ENCODE data around the gene CATSPERB. TPM values are rescaled to one million over a fixed set of nuclear protein-coding genes. Genes with fewer than 3 reads are reported as not detected.
A peak's percentile ranks its signal among the peaks of the same experiment; 100 is the strongest.

Gene CATSPERB
- total and polyA plus RNA-seq, 2 donors (not counting 3 experiments of a cell fraction or from before 2014, with no cell fraction given), result not detected

DNA sequence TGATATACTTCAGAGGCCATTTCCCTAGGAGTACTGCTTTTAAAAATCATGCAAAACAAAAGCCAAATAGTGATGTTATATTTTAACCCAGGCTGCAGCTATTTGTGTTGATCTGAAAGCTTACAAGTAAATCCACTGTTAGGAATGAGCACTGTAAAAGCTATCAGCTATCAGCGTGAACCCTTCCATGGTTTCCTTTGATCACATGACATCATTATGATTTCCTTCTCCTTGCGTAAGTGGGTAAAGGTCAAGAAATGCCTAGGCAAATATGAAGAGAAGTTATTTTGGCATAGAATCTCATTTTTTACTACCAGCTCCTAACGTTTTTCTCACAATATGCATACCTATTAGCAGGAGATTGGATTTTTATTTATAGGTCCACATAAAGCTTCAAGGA, 48.6 kb upstream of the CATSPERB start:
- dilution Hi-C loops (cut with MboI; ENCODE audit: extremely low pct_ligation_motif_present, low sequenced_read_pairs), result no loop called here
- no peak for FAIRE-seq
- Histone ChIP-seq H3K79me2 (ENCODE audit: control insufficient read depth, insufficient read depth, low read length) (no peaks in the 10 kb centered on the region), H4K20me1 (replicated peaks; ENCODE audit: control insufficient read depth, extremely low read depth, insufficient read depth, low read length) (no peaks in the 10 kb centered on the region), H3K9me1 (replicated peaks; ENCODE audit: control insufficient read depth, extremely low read depth, insufficient read depth, low read length) (no peaks in the 10 kb centered on the region), H3K27ac (ENCODE audit: insufficient read depth, low read depth, low read length) (no peak overlapping the region), H3K9me3 (replicated peaks; ENCODE audit: control insufficient read depth, insufficient read depth, low read length) (no peaks in the 10 kb centered on the region), H3K36me3 (ENCODE audit: control insufficient read depth in 2 of 2, extremely low read depth in 1 of 2, insufficient read depth in 2 of 2, low read length in 2 of 2) (no peaks in the 10 kb centered on the region), H3K27me3 (ENCODE audit: control insufficient read depth in 2 of 2, insufficient read depth in 2 of 2, low read length in 2 of 2) (no peaks in the 10 kb centered on the region), H3K4me1 (ENCODE audit: control insufficient read depth, extremely low read depth, insufficient read depth, low read length) (no peaks in the 10 kb centered on the region), H3K9ac (replicated peaks; ENCODE audit: extremely low read depth, insufficient read depth, low read length) (no peak overlapping the region), H2AFZ (ENCODE audit: low read depth, low read length) (no peak overlapping the region), H3K4me2 (ENCODE audit: insufficient read depth, low read length) (no peak overlapping the region), H3K4me3 (replicated peaks in 1 of 3; ENCODE audit: insufficient read depth in 1 of 3, low read depth in 1 of 3, low read length in 3 of 3) (no peak overlapping the region)
- TF ChIP-seq CTCF (IDR thresholded peaks at IDR 0.05; ENCODE audit: extremely low read depth in 1 of 2, insufficient read depth in 1 of 2, low read depth in 1 of 2, low read length in 2 of 2), result no peak
- TF ChIP-seq FOS (IDR thresholded peaks at IDR 0.05; ENCODE audit: borderline replicate concordance, insufficient read depth, low read length), result no peak
- no peak for TF ChIP-seq POLR2AphosphoS5 (IDR thresholded peaks at IDR 0.05; ENCODE audit: insufficient read depth, low read depth, low read length)
- TF ChIP-seq GATA2 (IDR thresholded peaks at IDR 0.05; ENCODE audit: insufficient read depth, insufficient read length, low read depth, low read length), result no peak
- no TSS peak for BruUV-seq (replicated peaks)
- POLR2A ChIA-PET, result no interaction called here
- intact Hi-C loops (cut with micrococcal nuclease), result no loop called here
- DNase-seq (ENCODE audit: low read depth, low spot score), result peak; percentile 17
- CTCF ChIA-PET, result interaction anchor here (1.4 to 2.2 kb wide), 3 partner anchors 15 to 216 kb away, joined by 3 to 6 read pairs (median 6); no protein-coding TSS in a partner anchor

DNA sequence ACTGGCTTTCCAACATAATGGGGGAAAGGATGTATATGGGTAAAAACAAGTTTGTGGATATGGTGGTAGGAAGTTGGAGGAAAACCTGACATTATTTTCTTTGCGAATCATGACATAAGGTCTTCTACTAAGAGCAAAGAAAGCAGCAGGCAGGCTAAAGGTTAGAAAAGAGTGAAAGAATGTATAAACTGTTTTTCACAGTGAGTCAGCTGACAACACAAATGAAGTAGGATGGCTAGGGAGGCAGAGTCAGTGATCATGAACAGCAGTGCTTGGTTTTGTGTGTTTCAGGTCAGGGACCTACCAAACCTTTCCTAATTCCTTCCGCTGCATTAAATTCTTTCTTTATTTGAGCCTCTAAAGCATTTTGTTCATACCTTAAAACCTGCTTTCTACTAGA, 46.3 kb upstream of the CATSPERB start:
- DNase-seq (ENCODE audit: low read depth, low spot score) (no peak), FAIRE-seq (no peak)
- ChIA-PET POLR2A (no interaction called here), CTCF (no interaction called here)
- dilution Hi-C loops (cut with MboI; ENCODE audit: extremely low pct_ligation_motif_present, low sequenced_read_pairs), result no loop called here
- H4K20me1 ChIP-seq (replicated peaks; ENCODE audit: control insufficient read depth, extremely low read depth, insufficient read depth, low read length), result no peaks in the 10 kb centered on the region
- no peaks in the 10 kb centered on the region for H3K79me2 ChIP-seq (ENCODE audit: control insufficient read depth, insufficient read depth, low read length)
- no peaks in the 10 kb centered on the region for H3K36me3 ChIP-seq (ENCODE audit: control insufficient read depth in 2 of 2, extremely low read depth in 1 of 2, insufficient read depth in 2 of 2, low read length in 2 of 2)
- no peak overlapping the region for H3K4me3 ChIP-seq (replicated peaks in 1 of 3; ENCODE audit: insufficient read depth in 1 of 3, low read depth in 1 of 3, low read length in 3 of 3)
- H3K9me1 ChIP-seq (replicated peaks; ENCODE audit: control insufficient read depth, extremely low read depth, insufficient read depth, low read length), result no peaks in the 10 kb centered on the region
- intact Hi-C loops (cut with micrococcal nuclease), result no loop called here
- H3K27ac ChIP-seq (ENCODE audit: insufficient read depth, low read depth, low read length), result no peak overlapping the region
- no TSS peak for BruUV-seq (replicated peaks)
- no peak overlapping the region for H2AFZ ChIP-seq (ENCODE audit: low read depth, low read length)
- H3K9ac ChIP-seq (replicated peaks; ENCODE audit: extremely low read depth, insufficient read depth, low read length), result no peak overlapping the region
- H3K4me2 ChIP-seq (ENCODE audit: insufficient read depth, low read length), result no peak overlapping the region
- TF ChIP-seq JUN (IDR thresholded peaks at IDR 0.05; ENCODE audit: borderline replicate concordance, insufficient read depth, insufficient read length, low read depth) (no peak), POLR2A (IDR thresholded peaks at IDR 0.05; ENCODE audit: low read depth, low read length) (no peak), MYC (IDR thresholded peaks at IDR 0.05; ENCODE audit: low read depth, low read length) (no peak), FOS (IDR thresholded peaks at IDR 0.05; ENCODE audit: borderline replicate concordance, insufficient read depth, low read length) (no peak), CTCF (IDR thresholded peaks at IDR 0.05; ENCODE audit: extremely low read depth in 1 of 2, insufficient read depth in 1 of 2, low read depth in 1 of 2, low read length in 2 of 2) (no peak), GATA2 (IDR thresholded peaks at IDR 0.05; ENCODE audit: insufficient read depth, insufficient read length, low read depth, low read length) (no peak), EZH2 (IDR thresholded peaks at IDR 0.05; ENCODE audit: borderline replicate concordance, low read depth, low read length, severe bottlenecking) (no peak), POLR2AphosphoS5 (IDR thresholded peaks at IDR 0.05; ENCODE audit: insufficient read depth, low read depth, low read length) (no peak)
- TF ChIP-seq, protein P1, sequence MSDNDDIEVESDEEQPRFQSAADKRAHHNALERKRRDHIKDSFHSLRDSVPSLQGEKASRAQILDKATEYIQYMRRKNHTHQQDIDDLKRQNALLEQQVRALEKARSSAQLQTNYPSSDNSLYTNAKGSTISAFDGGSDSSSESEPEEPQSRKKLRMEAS (IDR thresholded peaks at IDR 0.05; ENCODE audit: insufficient read depth, insufficient read length), result no peak
- H3K4me1 ChIP-seq (ENCODE audit: control insufficient read depth, extremely low read depth, insufficient read depth, low read length), result no peaks in the 10 kb centered on the region
- H3K9me3 ChIP-seq (replicated peaks; ENCODE audit: control insufficient read depth, insufficient read depth, low read length), result no peaks in the 10 kb centered on the region
- H3K27me3 ChIP-seq (ENCODE audit: control insufficient read depth in 2 of 2, insufficient read depth in 2 of 2, low read length in 2 of 2), result no peaks in the 10 kb centered on the region

Data from endothelial cell of umbilical vein (primary cell).